DMS53 treated with DMSO at 0.1 percent for 48 hours (cell line): Measurements from ENCODE around the gene SCAMP4.
"Not testable (repeated sequence)": the region's sequence is repeated elsewhere in the genome, so short reads cannot be mapped to it uniquely, and the experiment has no call there.

ENCODE experiments used
- DNase-seq: peaks from one replicate; lab custom pipeline; 2025; ENCODE audit not compliant: unreplicated experiment; lab: John Stamatoyannopoulos, UW

The SCAMP4 gene

GRCh38 chr19:1882786-1883692 lies 22.2 kb upstream of the SCAMP4 start:
- no peak for DNase-seq

- DNase-seq, result no peak
These were observed 21.4 kb upstream of the SCAMP4 start for GRCh38 chr19:1883784-1884183.

GRCh38 chr19:1884291-1884718 lies 20.9 kb upstream of the SCAMP4 start:
- no peak for DNase-seq

GRCh38 chr19:1884719-1885334 lies 20.4 kb upstream of the SCAMP4 start:
- no peak for DNase-seq

GRCh38 chr19:1885398-1886119 lies 19.6 kb upstream of the SCAMP4 start, which contains the start of gene ABHD17A:
Gene ABHD17A (minus strand): TSS chr19:1885496. CDS start chr19:1881566, 3,930 bp downstream.
- peak; percentile 73 for DNase-seq

- not testable (repeated sequence) for DNase-seq
These were observed 18.8 kb upstream of the SCAMP4 start for GRCh38 chr19:1886360-1886759.

GRCh38 chr19:1888385-1888784 lies 16.8 kb upstream of the SCAMP4 start:
- no peak for DNase-seq

GRCh38 chr19:1889907-1890306 lies 15.3 kb upstream of the SCAMP4 start:
- no peak for DNase-seq

GRCh38 chr19:1893791-1894190 lies 11.4 kb upstream of the SCAMP4 start:
- DNase-seq, result no peak

GRCh38 chr19:1896508-1896907 lies 8.7 kb upstream of the SCAMP4 start:
- no peak for DNase-seq

- no peak for DNase-seq
These were observed 3.2 kb upstream of the SCAMP4 start for GRCh38 chr19:1901940-1902404.

GRCh38 chr19:1902923-1903322 lies 2.3 kb upstream of the SCAMP4 start:
- DNase-seq, result no peak

- peak; percentile 40 for DNase-seq
These were observed 414 bp upstream of the SCAMP4 start for GRCh38 chr19:1904860-1905109.

GRCh38 chr19:1905863-1906375 lies 720 bp downstream of the SCAMP4 start:
- no peak for DNase-seq

GRCh38 chr19:1906985-1907562 lies 1.9 kb downstream of the SCAMP4 start:
- DNase-seq, result no peak

GRCh38 chr19:1907563-1908363 lies 2.6 kb downstream of the SCAMP4 start:
- DNase-seq, result peak; percentile 29

GRCh38 chr19:1908364-1908678 lies 3.1 kb downstream of the SCAMP4 start:
- DNase-seq, result no peak

GRCh38 chr19:1909761-1910080 lies 4.5 kb downstream of the SCAMP4 start:
- no peak for DNase-seq

GRCh38 chr19:1910177-1910576 lies 5.0 kb downstream of the SCAMP4 start:
- DNase-seq, result no peak

GRCh38 chr19:1911098-1911497 lies 5.9 kb downstream of the SCAMP4 start:
- no peak for DNase-seq

- no peak for DNase-seq
These were observed 6.8 kb downstream of the SCAMP4 start for GRCh38 chr19:1911995-1912394.
